Measurements from ENCODE around the gene HNRNPLL. TPM values are rescaled to one million over a fixed set of nuclear protein-coding genes. Genes with fewer than 3 reads are reported as not detected.

Gene HNRNPLL
- total and polyA plus RNA-seq, 3 donors from 2014 or later: 82.0 to 107 (median 85.1) TPM

- TF ChIP-seq POLR2A (IDR thresholded peaks at IDR 0.05): no peak
- no peak for TF ChIP-seq CTCF (IDR thresholded peaks at IDR 0.05)
- no peak for DNase-seq
- Histone ChIP-seq H3K4me3 (no peak overlapping the region), H3K27ac (peak overlapping the region in 1 of 2 donors; percentile 17), H3K9me3 (no peaks in the 10 kb centered on the region), H3K27me3 (no peaks in the 10 kb centered on the region), H3K36me3 (ENCODE audit: low read depth, missing control alignments) (no peaks in the 10 kb centered on the region), H3K4me1 (peaks cover 30% of the 10 kb centered on the region)
- intact Hi-C loops (cut with DNase I; ENCODE audit: low total_unique reads): loop anchor here (5.0 kb wide), 1 partner anchor 117 kb away; no protein-coding TSS in a partner anchor
- WGBS, 2 donors: 73 to 79% methylated on average over 3 of the region's 3 CpGs
Observed at GRCh38 chr2:38590053-38590452, 12.7 kb downstream of the HNRNPLL start.

GRCh38 chr2:38586931-38587330 lies 15.8 kb downstream of the HNRNPLL start:
- Histone ChIP-seq H3K36me3 (ENCODE audit: low read depth, missing control alignments) (no peaks in the 10 kb centered on the region), H3K4me3 (no peak overlapping the region), H3K27me3 (no peaks in the 10 kb centered on the region), H3K27ac (peak overlapping the region in 1 of 2 donors; percentile 1), H3K9me3 (no peaks in the 10 kb centered on the region), H3K4me1 (peaks cover 30% of the 10 kb centered on the region)
- intact Hi-C loops (cut with DNase I; ENCODE audit: low total_unique reads): loop anchor here (10.0 kb wide), 1 partner anchor 148 kb away; no protein-coding TSS in a partner anchor
- DNase-seq: no peak
- TF ChIP-seq CTCF (IDR thresholded peaks at IDR 0.05) (no peak), POLR2A (IDR thresholded peaks at IDR 0.05) (no peak)
- 69 to 71% methylated on average over 3 of the region's 3 CpGs for WGBS, 2 donors

- Histone ChIP-seq H3K9me3 (no peaks in the 10 kb centered on the region), H3K27ac (no peak overlapping the region), H3K4me3 (no peak overlapping the region), H3K4me1 (peaks cover 22% of the 10 kb centered on the region), H3K36me3 (ENCODE audit: low read depth, missing control alignments) (no peaks in the 10 kb centered on the region), H3K27me3 (no peaks in the 10 kb centered on the region)
- no peak for TF ChIP-seq POLR2A (IDR thresholded peaks at IDR 0.05)
- TF ChIP-seq CTCF (IDR thresholded peaks at IDR 0.05): no peak
- DNase-seq: no peak
- 84 to 86% methylated on average over 1 of the region's 1 CpG for WGBS, 2 donors
- intact Hi-C loops (cut with DNase I; ENCODE audit: low total_unique reads): loop anchor here (10.0 kb wide), 1 partner anchor 150 kb away; no protein-coding TSS in a partner anchor
Observed at GRCh38 chr2:38584881-38585280, 17.8 kb downstream of the HNRNPLL start.

GRCh38 chr2:38583994-38584393 lies 18.7 kb downstream of the HNRNPLL start:
- H3K36me3 ChIP-seq (ENCODE audit: low read depth, missing control alignments): no peaks in the 10 kb centered on the region
- intact Hi-C loops (cut with DNase I; ENCODE audit: low total_unique reads): loop anchor here (10.0 kb wide), 1 partner anchor 151 kb away; no protein-coding TSS in a partner anchor
- no peak for TF ChIP-seq POLR2A (IDR thresholded peaks at IDR 0.05)
- TF ChIP-seq CTCF (IDR thresholded peaks at IDR 0.05): no peak
- WGBS, 2 donors: 86 to 92% methylated on average over 5 of the region's 5 CpGs
- H3K4me3 ChIP-seq: no peak overlapping the region
- H3K27me3 ChIP-seq: no peaks in the 10 kb centered on the region
- no peak for DNase-seq
- peaks cover 14% of the 10 kb centered on the region for H3K4me1 ChIP-seq
- no peaks in the 10 kb centered on the region for H3K9me3 ChIP-seq
- no peak overlapping the region for H3K27ac ChIP-seq

GRCh38 chr2:38583524-38583923 lies 19.2 kb downstream of the HNRNPLL start:
- DNase-seq: no peak
- Histone ChIP-seq H3K36me3 (ENCODE audit: low read depth, missing control alignments) (no peaks in the 10 kb centered on the region), H3K27ac (no peak overlapping the region), H3K9me3 (no peaks in the 10 kb centered on the region), H3K4me1 (peaks cover 14% of the 10 kb centered on the region), H3K4me3 (no peak overlapping the region), H3K27me3 (no peaks in the 10 kb centered on the region)
- TF ChIP-seq CTCF (IDR thresholded peaks at IDR 0.05) (no peak), POLR2A (IDR thresholded peaks at IDR 0.05) (no peak)
- WGBS, 2 donors: 52 to 54% methylated on average over 3 of the region's 3 CpGs
- intact Hi-C loops (cut with DNase I; ENCODE audit: low total_unique reads): loop anchor here (10.0 kb wide), 1 partner anchor 151 kb away; no protein-coding TSS in a partner anchor

Data from testis (tissue), 3 donors.